NCI-H128 (cell line): ENCODE results near the gene TANGO2.

Source experiments
- DNase-seq: peaks from one replicate; lab custom pipeline; 2025; ENCODE audit not compliant: unreplicated experiment; lab: John Stamatoyannopoulos, UW

Gene TANGO2

GRCh38 chr22:20039683-20040325, 18.9 kb downstream of the TANGO2 start:
- DNase-seq = no peak

GRCh38 chr22:20040327-20041200, 19.7 kb downstream of the TANGO2 start:
- no peak for DNase-seq

- no peak for DNase-seq
Measured at GRCh38 chr22:20043057-20043996, 22.4 kb downstream of the TANGO2 start.

GRCh38 chr22:20043997-20044342, 23.1 kb downstream of the TANGO2 start:
- DNase-seq = no peak

- DNase-seq = no peak
Measured at GRCh38 chr22:20044495-20045151, 23.7 kb downstream of the TANGO2 start.

- no peak for DNase-seq
Measured at GRCh38 chr22:20046730-20047129, 25.8 kb downstream of the TANGO2 start.

GRCh38 chr22:20051927-20052308, 31.0 kb downstream of the TANGO2 start:
- no peak for DNase-seq

GRCh38 chr22:20052309-20053259, 31.7 kb downstream of the TANGO2 start:
- DNase-seq = no peak

GRCh38 chr22:20053407-20054033, 32.6 kb downstream of the TANGO2 start:
- no peak for DNase-seq

- DNase-seq = no peak
Measured at GRCh38 chr22:20054034-20054427, 33.1 kb downstream of the TANGO2 start.

GRCh38 chr22:20054485-20054884, 33.6 kb downstream of the TANGO2 start:
- no peak for DNase-seq

- DNase-seq = no peak
Measured at GRCh38 chr22:20055144-20055543, 34.2 kb downstream of the TANGO2 start.

GRCh38 chr22:20055654-20056053, 34.7 kb downstream of the TANGO2 start:
- DNase-seq = no peak

- no peak for DNase-seq
Measured at GRCh38 chr22:20056161-20056560, 35.3 kb downstream of the TANGO2 start.

- DNase-seq = no peak
Measured at GRCh38 chr22:20056696-20057386, 35.9 kb downstream of the TANGO2 start.

GRCh38 chr22:20057596-20058268, 36.8 kb downstream of the TANGO2 start:
- no peak for DNase-seq

- no peak for DNase-seq
Measured at GRCh38 chr22:20058989-20059770, 38.3 kb downstream of the TANGO2 start.
